K562 (cell line): ENCODE results near the gene SANBR. TPM values are rescaled to one million over a fixed set of nuclear protein-coding genes. Genes with fewer than 3 reads are reported as not detected.

ENCODE experiments used
- ATAC-seq: fragments of 200-7000 bp; cut with Tn5 transposase; 3 replicates; pipeline ENCODE4 v1.9.1; 2020; ENCODE audit warnings: moderate library complexity
- BruUV-seq: library from RNA; stranded (reverse); fragments of 400-500 nt; replicated peaks from 2 replicates; lab custom pipeline; 2021; lab: Mats Ljungman, UMichigan
- CTCF ChIA-PET: fragments of 300-600 bp; formaldehyde crosslinking; extraction: SDS; loops from one replicate; lab custom pipeline; 2021; ENCODE audit warnings: low intra/inter-chr PET ratio; lab: Yijun Ruan, JAX
- POLR2A ChIA-PET: fragments of 300-600, 350-650 bp; sonication (Branson Sonifier 250); formaldehyde crosslinking; extraction: SDS; loops from one replicate; lab custom pipeline; 2021; ENCODE audit warnings: antibody characterized with exemption, inconsistent platforms; lab: Yijun Ruan, JAX
- DNase-seq, 4 experiments: peaks; one replicate each; pipeline versions ENCODE4 v3.0.0 to v3.0.0-alpha.2; 2011 to 2018; ENCODE audit warnings: low spot score in 3 of 4, mixed read lengths in 3 of 4; ENCODE audit errors: extremely low read depth in 1 of 4
- FAIRE-seq: peaks from 2 replicates; lab custom pipeline; 2011; peaks lifted over from hg19 to GRCh38; lab: Jason Lieb, UNC
- H2AFZ ChIP-seq: 2 replicates; pipeline ENCODE4 v1.6.0; 2011; ENCODE audit warnings: low read depth, low read length, control low read depth, inconsistent platforms
- H3K27ac ChIP-seq: fragments of 200-600 bp; 3 replicates; pipeline ENCODE4 v1.8.0; 2011; ENCODE audit warnings: low read depth, mild to moderate bottlenecking, control low read depth, inconsistent platforms, low read length, moderate library complexity, mixed read lengths; ENCODE audit errors: extremely low read depth
- H3K27me3 ChIP-seq, 2 experiments: fragments of 300-600 bp in 1 of 2; 2 replicates in 1 of 2; 3 replicates in 1 of 2; pipeline versions ENCODE4 v1.6.0 to v1.8.0; 2011; ENCODE audit warnings: inconsistent platforms in 2 of 2, low read length in 2 of 2, mild to moderate bottlenecking in 1 of 2, mixed read lengths in 1 of 2, moderate library complexity in 1 of 2; ENCODE audit not compliant: control insufficient read depth in 2 of 2, insufficient read depth in 2 of 2
- H3K36me3 ChIP-seq: fragments of 300-600 bp; 3 replicates; pipeline ENCODE4 v1.8.0; 2011; ENCODE audit warnings: mild to moderate bottlenecking, low read length, inconsistent platforms; ENCODE audit not compliant: control insufficient read depth, insufficient read depth
- H3K4me1 ChIP-seq, 2 experiments: fragments of 200-600 bp in 1 of 2; replicated peaks in 1 of 2; 2 replicates in 1 of 2; 3 replicates in 1 of 2; pipeline versions ENCODE4 v1.5.1 to v1.8.0; 2011; ENCODE audit warnings: inconsistent platforms in 2 of 2, low read length in 2 of 2, mild to moderate bottlenecking in 1 of 2, mixed read lengths in 1 of 2, moderate library complexity in 1 of 2; ENCODE audit not compliant: control insufficient read depth in 2 of 2, insufficient read depth in 2 of 2
- H3K4me2 ChIP-seq: 2 replicates; pipeline ENCODE4 v1.6.1; 2011; ENCODE audit warnings: low read length, control low read depth, inconsistent platforms, mixed read lengths; ENCODE audit not compliant: insufficient read depth
- H3K4me3 ChIP-seq: fragments of 200-600 bp; sonication (generic), shearing (Covaris generic); 2 replicates; pipeline ENCODE4 v1.5.1; 2016; ENCODE audit warnings: control low read depth, inconsistent platforms
- H3K79me2 ChIP-seq: fragments of 200-600 bp; 3 replicates; pipeline ENCODE4 v1.8.0; 2011; ENCODE audit warnings: low read length, inconsistent platforms; ENCODE audit not compliant: control insufficient read depth, insufficient read depth
- H3K9ac ChIP-seq, 2 experiments: 2 replicates each; pipeline versions ENCODE4 v1.6.0 to v1.6.1; 2011; ENCODE audit warnings: low read depth in 2 of 2, low read length in 2 of 2, control low read depth in 1 of 2, inconsistent platforms in 1 of 2, mild to moderate bottlenecking in 1 of 2, mixed read lengths in 1 of 2; ENCODE audit not compliant: insufficient read depth in 1 of 2
- H3K9me1 ChIP-seq: one replicate; pipeline ENCODE4 v1.6.0; 2011; ENCODE audit warnings: inconsistent platforms, mild to moderate bottlenecking, low read length, moderate library complexity; ENCODE audit not compliant: control insufficient read depth, insufficient read depth
- H3K9me3 ChIP-seq: replicated peaks from 2 replicates; pipeline ENCODE4 v1.5.1; 2011; ENCODE audit warnings: low read depth, low read length, inconsistent platforms; ENCODE audit not compliant: control insufficient read depth, insufficient read depth
- H4K20me1 ChIP-seq: replicated peaks from 2 replicates; pipeline ENCODE4 v1.6.1; 2011; ENCODE audit warnings: low read length, inconsistent platforms, mixed read lengths; ENCODE audit not compliant: control insufficient read depth, insufficient read depth
- CCNT2 ChIP-seq: IDR thresholded peaks from 2 replicates; pipeline ENCODE4 v1.6.1; 2011; ENCODE audit warnings: borderline replicate concordance, low read depth, mild to moderate bottlenecking, moderate library complexity, mixed read lengths, low read length; ENCODE audit not compliant: insufficient read length; ENCODE audit errors: extremely low read depth
- CEBPG ChIP-seq, 3 experiments: fragments of 200-800 bp in 1 of 3; sonication (Bioruptor generic) in 1 of 3; sonication (generic) in 1 of 3; formaldehyde crosslinking in 1 of 3; IDR thresholded peaks in 2 of 3; conservative IDR thresholded peaks in 1 of 3; 2 replicates each; pipeline versions ENCODE4 v1.6.1 to v1.8.0; 2016 to 2022; ENCODE audit warnings: missing compliant biosample characterization in 2 of 3, missing genetic modification characterization in 2 of 3, mild to moderate bottlenecking in 1 of 3, missing genetic modification reagents in 1 of 3
- FUS ChIP-seq: fragments of 200-400 bp; formaldehyde crosslinking; optimal IDR thresholded peaks from 2 replicates; pipeline ENCODE3; 2017; ENCODE audit warnings: low read depth, low read length
- GABPA ChIP-seq: fragments of 200-800 bp; sonication (Bioruptor generic); conservative IDR thresholded peaks from 2 replicates; pipeline ENCODE4 v1.6.1; 2016; ENCODE audit warnings: low read depth, missing genetic modification characterization, missing compliant biosample characterization
- KLF1 ChIP-seq: fragments of 450-650 bp; IDR thresholded peaks from 2 replicates; pipeline ENCODE4 v1.6.1; 2016; ENCODE audit warnings: missing genetic modification characterization, missing compliant biosample characterization
- NFE2 ChIP-seq: IDR thresholded peaks from 2 replicates; pipeline ENCODE4 v1.6.1; 2014; ENCODE audit warnings: antibody characterized with exemption, low read depth
- SLC30A9 ChIP-seq: fragments of 250-450 bp; sonication (Bioruptor Pico); IDR thresholded peaks from 2 replicates; pipeline ENCODE4 v1.8.0; 2022; ENCODE audit warnings: mild to moderate bottlenecking, moderate library complexity
- TCF7L2 ChIP-seq: fragments of 150-350 bp; IDR thresholded peaks from 2 replicates; pipeline ENCODE4 v1.6.1; 2016; ENCODE audit warnings: low read depth, mild to moderate bottlenecking, low read length, moderate library complexity
- TGIF2 ChIP-seq: sonication (generic); formaldehyde crosslinking; IDR thresholded peaks from 2 replicates; pipeline ENCODE4 v1.8.1; 2022; ENCODE audit warnings: mild to moderate bottlenecking, missing genetic modification reagents, moderate library complexity
- TRIM24 ChIP-seq, 2 experiments: fragments of 450-650 bp; IDR thresholded peaks; 2 replicates each; pipeline ENCODE4 v1.6.1; 2016
- ZNF347 ChIP-seq: fragments of 450-650 bp; formaldehyde crosslinking; IDR thresholded peaks from 2 replicates; pipeline ENCODE4 v1.4.0; 2020; ENCODE audit warnings: low read depth, mild to moderate bottlenecking, moderate library complexity
- WGBS: fragments of 100-300 bp; shearing (Covaris generic); methylation state at CpG from one replicate; pipeline ENCODE4 v1.1.6; 2016; ENCODE audit warnings: low coverage, mixed read lengths; ENCODE audit not compliant: insufficient coverage; ENCODE audit errors: missing lambda C conversion rate; 5-methylcytosine and 5-hydroxymethylcytosine counted together
- in situ Hi-C: fragments of 300-500 bp; cut with MboI; formaldehyde crosslinking; loops from 4 replicates; pipeline ENCODE4 v1.15.0; 2018; ENCODE audit warnings: inconsistent platforms, mixed read lengths
- intact Hi-C: fragments of 100-400 bp; cut with micrococcal nuclease; formaldehyde crosslinking; loops from 2 replicates; pipeline ENCODE4 v1.14.2; 2022
- polyA plus RNA-seq, 8 experiments: library from polyadenylated mRNA; depleted of rRNA in 4 of 8; stranded (reverse) in 5 of 8; unstranded in 3 of 8; fragments of >200 nt; fragmentation: Nextera tagmentation in 2 of 8; fragmentation: Illumina TruSeq in 1 of 8; extraction: Ambion mirVana in 2 of 8; extraction: Trizol in 1 of 8; gene quantifications; 2 replicates each; pipeline versions ENCODE4 v1.2.1 to v1.2.3, GENCODE V29; 2011 to 2014; ENCODE audit warnings: inconsistent platforms in 1 of 8, missing spikeins in 1 of 8
- total RNA-seq, 7 experiments: library from RNA; depleted of rRNA in 6 of 7; stranded (reverse); fragments of >200 nt in 6 of 7; fragmentation: Illumina TruSeq in 2 of 7; extraction: Trizol in 2 of 7; gene quantifications; 2 replicates each; pipeline versions ENCODE4 v1.2.1 to v1.2.3, GENCODE V29; 2011 to 2021; ENCODE audit warnings: low replicate concordance in 1 of 7
- TF ChIP-seq, protein P1 (sequence below): fragments of 150-350 bp; conservative IDR thresholded peaks from 2 replicates; pipeline ENCODE4 v1.6.1; 2014; ENCODE audit warnings: low read length

SANBR gene
- total and polyA plus RNA-seq, 9 of the 15 experiments (the other 6 are each of a cell fraction or from before 2014, with no cell fraction given), result 1.5 to 7.7 (median 6.2) TPM

DNA sequence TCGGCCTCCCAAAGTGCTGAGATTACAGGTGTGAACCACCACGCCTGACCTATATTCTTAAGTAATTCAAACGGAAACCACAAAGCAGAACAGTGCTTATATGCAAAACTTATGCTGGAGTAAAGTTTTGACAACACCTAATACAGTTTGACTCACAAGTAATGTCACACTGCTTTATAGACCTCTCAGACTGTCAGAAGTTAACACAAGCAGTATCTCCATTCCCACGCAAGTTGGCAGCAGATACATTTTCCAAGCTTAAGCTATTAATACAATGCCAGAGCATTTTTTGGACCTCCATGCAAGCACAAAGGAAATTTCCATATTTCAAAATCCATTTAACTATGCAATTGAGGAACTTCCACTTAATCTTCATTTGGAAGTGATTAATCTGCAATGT is 21.0 kb upstream of the SANBR start (continued):
- TF ChIP-seq TGIF2 (CRISPR knock-in tag) (no peak), KLF1 (tag) (no peak), NFE2 (no peak), GABPA (tag) (no peak), SLC30A9 (CRISPR knock-in tag) (no peak), ZNF347 (CRISPR knock-in tag) (no peak)

DNA sequence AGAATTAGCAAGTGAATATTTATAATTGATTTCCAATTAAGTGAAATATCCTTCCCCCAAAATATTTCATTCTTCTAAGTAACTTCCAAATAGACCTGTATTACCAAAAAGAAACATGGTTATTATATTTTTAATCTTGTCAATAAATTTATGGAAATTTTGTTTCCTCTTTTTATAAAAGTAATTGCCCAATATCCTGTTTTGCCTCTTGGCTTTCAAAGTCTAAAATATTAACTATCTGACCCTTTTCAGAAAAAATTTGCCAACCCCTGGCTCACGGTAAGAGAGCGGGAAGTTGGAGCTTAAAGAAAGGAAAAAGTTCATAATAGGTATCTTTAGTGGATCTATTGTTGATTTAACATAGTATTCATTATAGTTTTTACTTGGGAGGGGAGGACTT is 20.4 kb upstream of the SANBR start:
- CTCF ChIA-PET, result no interaction called here

More for the DNA sequence above, 20.4 kb upstream of the SANBR start:
- no peak overlapping the region for H3K4me3 ChIP-seq
- no peak overlapping the region for H2AFZ ChIP-seq
- H3K4me2 ChIP-seq, result no peak overlapping the region
- BruUV-seq, result no TSS peak
- H3K4me1 ChIP-seq, result no peaks in the 10 kb centered on the region
- no peaks in the 10 kb centered on the region for H3K27me3 ChIP-seq
- H4K20me1 ChIP-seq, result no peaks in the 10 kb centered on the region
- DNase-seq (no peak), FAIRE-seq (no peak), ATAC-seq (no peak)
- no peaks in the 10 kb centered on the region for H3K9me1 ChIP-seq
- H3K9me3 ChIP-seq, result peaks cover 2% of the 10 kb centered on the region; the same call in 1 of the 2 replicates
- POLR2A ChIA-PET, result no interaction called here
- H3K9ac ChIP-seq, result no peak overlapping the region
- intact Hi-C loops, result no loop called here
- no peak overlapping the region for H3K27ac ChIP-seq
- WGBS, result 100% methylated on average over 2 of the region's 2 CpGs
- TF ChIP-seq CCNT2 (no peak), TRIM24 (IDR thresholded peaks at IDR 0.05) (no peak), CEBPG (CRISPR knock-in tag; IDR thresholded peaks at IDR 0.05) (no peak), CEBPG (tag; conservative IDR thresholded peaks at IDR 0.05 in 1 of 2, IDR thresholded peaks at IDR 0.05 in 1 of 2) (0 out of 4 replicates have a peak, but pooled peaks of 1 of the 2 experiments have one; percentile 14), FUS (no peak), TCF7L2 (no peak)
- TF ChIP-seq, protein P1, sequence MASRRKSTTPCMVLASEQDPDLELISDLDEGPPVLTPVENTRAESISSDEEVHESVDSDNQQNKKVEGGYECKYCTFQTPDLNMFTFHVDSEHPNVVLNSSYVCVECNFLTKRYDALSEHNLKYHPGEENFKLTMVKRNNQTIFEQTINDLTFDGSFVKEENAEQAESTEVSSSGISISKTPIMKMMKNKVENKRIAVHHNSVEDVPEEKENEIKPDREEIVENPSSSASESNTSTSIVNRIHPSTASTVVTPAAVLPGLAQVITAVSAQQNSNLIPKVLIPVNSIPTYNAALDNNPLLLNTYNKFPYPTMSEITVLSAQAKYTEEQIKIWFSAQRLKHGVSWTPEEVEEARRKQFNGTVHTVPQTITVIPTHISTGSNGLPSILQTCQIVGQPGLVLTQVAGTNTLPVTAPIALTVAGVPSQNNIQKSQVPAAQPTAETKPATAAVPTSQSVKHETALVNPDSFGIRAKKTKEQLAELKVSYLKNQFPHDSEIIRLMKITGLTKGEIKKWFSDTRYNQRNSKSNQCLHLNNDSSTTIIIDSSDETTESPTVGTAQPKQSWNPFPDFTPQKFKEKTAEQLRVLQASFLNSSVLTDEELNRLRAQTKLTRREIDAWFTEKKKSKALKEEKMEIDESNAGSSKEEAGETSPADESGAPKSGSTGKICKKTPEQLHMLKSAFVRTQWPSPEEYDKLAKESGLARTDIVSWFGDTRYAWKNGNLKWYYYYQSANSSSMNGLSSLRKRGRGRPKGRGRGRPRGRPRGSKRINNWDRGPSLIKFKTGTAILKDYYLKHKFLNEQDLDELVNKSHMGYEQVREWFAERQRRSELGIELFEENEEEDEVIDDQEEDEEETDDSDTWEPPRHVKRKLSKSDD, result no peak
- H3K79me2 ChIP-seq, result peaks cover 4% of the 10 kb centered on the region; the same call in 1 of the 3 replicates
- in situ Hi-C loops, result no loop called here
- peaks cover 41% of the 10 kb centered on the region for H3K36me3 ChIP-seq
